HEK293 (cell line): ENCODE data around the gene TBC1D4.
A peak's percentile ranks its signal among the peaks of the same experiment; 100 is the strongest.

Experiments
- CTCF ChIA-PET: fragments of 350-600 bp; formaldehyde crosslinking; extraction: SDS; loops from one replicate; lab custom pipeline; 2021; ENCODE audit warnings: antibody characterized with exemption; lab: Yijun Ruan, JAX
- POLR2A ChIA-PET: fragments of 300-600 bp; formaldehyde crosslinking; extraction: SDS; loops from one replicate; lab custom pipeline; 2020; ENCODE audit warnings: antibody characterized with exemption, inconsistent platforms; lab: Yijun Ruan, JAX
- H3K27ac ChIP-seq: fragments of 200-500 bp; sonication (Bioruptor generic); 2 replicates; pipeline ENCODE4 v1.5.1; 2014; ENCODE audit warnings: low read depth, low read length, control low read depth, inconsistent platforms; ENCODE audit errors: extremely low read depth
- H3K36me3 ChIP-seq, 2 experiments: fragments of 200-500 bp in 1 of 2; sonication (Bioruptor generic) in 1 of 2; 1 replicate in 1 of 2; 2 replicates in 1 of 2; pipeline ENCODE4 v1.5.1; 2014 to 2017; ENCODE audit warnings: inconsistent platforms in 2 of 2, low read length in 2 of 2; ENCODE audit not compliant: control insufficient read depth in 2 of 2, insufficient read depth in 1 of 2
- H3K4me1 ChIP-seq: fragments of 200-500 bp; sonication (Bioruptor generic); 2 replicates; pipeline ENCODE4 v1.5.1; 2014; ENCODE audit warnings: mild to moderate bottlenecking, low read length, inconsistent platforms; ENCODE audit not compliant: control insufficient read depth, insufficient read depth
- H3K4me3 ChIP-seq: 2 replicates; pipeline ENCODE4 v1.5.1; 2011; ENCODE audit warnings: low read depth, mild to moderate bottlenecking, control low read depth, low read length, moderate library complexity
- H3K9me3 ChIP-seq: fragments of 200-500 bp; sonication (Bioruptor generic); 2 replicates; pipeline ENCODE4 v1.5.1; 2014; ENCODE audit warnings: low read depth, low read length, inconsistent platforms; ENCODE audit not compliant: control insufficient read depth, insufficient read depth
- AEBP2 ChIP-seq: fragments of 450-650 bp; formaldehyde crosslinking; IDR thresholded peaks from 2 replicates; pipeline ENCODE4 v1.5.1; 2016; ENCODE audit warnings: missing biosample characterization, missing genetic modification characterization, borderline replicate concordance
- ATF2 ChIP-seq: fragments of 450-650 bp; formaldehyde crosslinking; IDR thresholded peaks from 2 replicates; pipeline ENCODE4 v1.5.1; 2016; ENCODE audit warnings: missing biosample characterization, missing genetic modification characterization, low read depth
- BCL6B ChIP-seq: fragments of 450-650 bp; formaldehyde crosslinking; IDR thresholded peaks from 2 replicates; pipeline ENCODE4 v1.5.1; 2017; ENCODE audit warnings: missing biosample characterization, missing genetic modification characterization
- EGR2 ChIP-seq: fragments of 450-650 bp; formaldehyde crosslinking; IDR thresholded peaks from 2 replicates; pipeline ENCODE4 v1.5.1; 2016; ENCODE audit warnings: low read depth, missing biosample characterization, missing genetic modification characterization
- HOXD13 ChIP-seq: sonication (generic); formaldehyde crosslinking; IDR thresholded peaks from 2 replicates; pipeline ENCODE4 v1.8.0; 2022; ENCODE audit warnings: missing genetic modification reagents, borderline replicate concordance
- IKZF3 ChIP-seq: fragments of 450-650 bp; IDR thresholded peaks from 2 replicates; pipeline ENCODE4 v1.5.0; 2018; ENCODE audit warnings: missing biosample characterization, mild to moderate bottlenecking, missing genetic modification characterization, moderate library complexity
- KLF7 ChIP-seq: fragments of 450-650 bp; formaldehyde crosslinking; IDR thresholded peaks from 2 replicates; pipeline ENCODE4 v1.5.1; 2016; ENCODE audit warnings: missing biosample characterization, missing genetic modification characterization, borderline replicate concordance
- MZF1 ChIP-seq: fragments of 450-650 bp; formaldehyde crosslinking; IDR thresholded peaks from 2 replicates; pipeline ENCODE4 v1.5.1; 2017; ENCODE audit warnings: missing biosample characterization, missing genetic modification characterization, borderline replicate concordance
- PBX3 ChIP-seq: sonication (generic); formaldehyde crosslinking; IDR thresholded peaks from 2 replicates; pipeline ENCODE4 v1.8.1; 2022; ENCODE audit warnings: mild to moderate bottlenecking, moderate library complexity, missing genetic modification reagents
- PRDM1 ChIP-seq: fragments of 450-650 bp; formaldehyde crosslinking; IDR thresholded peaks from 2 replicates; pipeline ENCODE4; 2016; ENCODE audit warnings: missing biosample characterization, missing genetic modification characterization
- SALL2 ChIP-seq: fragments of 450-650 bp; formaldehyde crosslinking; IDR thresholded peaks from 2 replicates; pipeline ENCODE4 v1.5.0; 2017; ENCODE audit warnings: missing biosample characterization, mild to moderate bottlenecking, missing genetic modification characterization, borderline replicate concordance
- SCRT2 ChIP-seq: fragments of 450-650 bp; formaldehyde crosslinking; IDR thresholded peaks from 2 replicates; pipeline ENCODE4 v1.5.1; 2016; ENCODE audit warnings: missing biosample characterization, missing genetic modification characterization
- ZBTB21 ChIP-seq: fragments of 450-650 bp; formaldehyde crosslinking; IDR thresholded peaks from 2 replicates; pipeline ENCODE4 v1.5.1; 2017; ENCODE audit warnings: missing biosample characterization, missing genetic modification characterization
- ZBTB48 ChIP-seq: fragments of 450-650 bp; formaldehyde crosslinking; IDR thresholded peaks from 2 replicates; pipeline ENCODE4 v1.5.1; 2016; ENCODE audit warnings: missing biosample characterization, missing genetic modification characterization
- ZNF140 ChIP-seq: fragments of 450-650 bp; formaldehyde crosslinking; IDR thresholded peaks from 2 replicates; pipeline ENCODE4 v1.5.1; 2016; ENCODE audit warnings: missing biosample characterization, missing genetic modification characterization
- ZNF184 ChIP-seq: fragments of 450-650 bp; IDR thresholded peaks from 2 replicates; pipeline ENCODE4 v1.5.1; 2018; ENCODE audit warnings: missing biosample characterization, mild to moderate bottlenecking, missing genetic modification characterization
- ZNF513 ChIP-seq: fragments of 450-650 bp; IDR thresholded peaks from 2 replicates; pipeline ENCODE4 v1.5.1; 2018; ENCODE audit warnings: missing biosample characterization, missing genetic modification characterization
- ZNF660 ChIP-seq: fragments of 450-650 bp; IDR thresholded peaks from 2 replicates; pipeline ENCODE4 v1.5.1; 2018; ENCODE audit warnings: missing biosample characterization, mild to moderate bottlenecking, missing genetic modification characterization
- ZNF670 ChIP-seq: fragments of 450-650 bp; formaldehyde crosslinking; IDR thresholded peaks from 2 replicates; pipeline ENCODE4 v1.5.1; 2016; ENCODE audit warnings: missing biosample characterization, missing genetic modification characterization, low read depth
- ZNF707 ChIP-seq: fragments of 450-650 bp; formaldehyde crosslinking; IDR thresholded peaks from 2 replicates; pipeline ENCODE4 v1.5.1; 2016; ENCODE audit warnings: missing biosample characterization, missing genetic modification characterization
- ZNF785 ChIP-seq: fragments of 450-650 bp; formaldehyde crosslinking; IDR thresholded peaks from 2 replicates; pipeline ENCODE4 v1.5.1; 2016; ENCODE audit warnings: missing biosample characterization, missing genetic modification characterization
- ZSCAN30 ChIP-seq: fragments of 450-650 bp; IDR thresholded peaks from 2 replicates; pipeline ENCODE4 v1.5.1; 2018; ENCODE audit warnings: missing biosample characterization, mild to moderate bottlenecking, missing genetic modification characterization, moderate library complexity
- ZSCAN4 ChIP-seq: fragments of 450-650 bp; formaldehyde crosslinking; IDR thresholded peaks from 2 replicates; pipeline ENCODE4 v1.5.1; 2017; ENCODE audit warnings: missing biosample characterization, missing genetic modification characterization
- ZXDB ChIP-seq: fragments of 450-650 bp; formaldehyde crosslinking; IDR thresholded peaks from 2 replicates; pipeline ENCODE4 v1.5.1; 2016; ENCODE audit warnings: missing biosample characterization, missing genetic modification characterization

The TBC1D4 gene

GRCh38 chr13:75299913-75300862 lies 181.8 kb downstream of the TBC1D4 start:
- Histone ChIP-seq H3K36me3 (peaks cover 0 to 14% of the 10 kb centered on the region in 2 experiments; a peak in 1 of 3 replicates), H3K27ac (no peak overlapping the region), H3K9me3 (no peaks in the 10 kb centered on the region), H3K4me3 (no peak overlapping the region), H3K4me1 (no peaks in the 10 kb centered on the region)
- TF ChIP-seq SALL2 (tag by site-specific recombination) (no peak), PRDM1 (peak; percentile 54), ATF2 (tag by site-specific recombination) (no peak), KLF7 (no peak), ZNF670 (tag by site-specific recombination) (no peak)
- TF ChIP-seq, all 188 proteins: peak for 1
- POLR2A ChIA-PET: no interaction called here
- CTCF ChIA-PET: no interaction called here

- H3K27ac ChIP-seq: no peak overlapping the region
- H3K4me3 ChIP-seq: no peak overlapping the region
- no peak for TF ChIP-seq EGR2
- TF ChIP-seq IKZF3 (tag by site-specific recombination): no peak
- TF ChIP-seq ZNF184 (tag by site-specific recombination): no peak
- no peak for TF ChIP-seq ZBTB21 (tag by site-specific recombination)
- no peak for TF ChIP-seq ZSCAN4
- TF ChIP-seq SCRT2 (tag by site-specific recombination): no peak
- no peak for TF ChIP-seq BCL6B (tag by site-specific recombination)
- peaks cover 0 to 15% of the 10 kb centered on the region in 2 experiments; a peak in 1 of 3 replicates for H3K36me3 ChIP-seq
- POLR2A ChIA-PET: no interaction called here
- H3K4me1 ChIP-seq: no peaks in the 10 kb centered on the region
- H3K9me3 ChIP-seq: no peaks in the 10 kb centered on the region
- CTCF ChIA-PET: no interaction called here
Measured at GRCh38 chr13:75299246-75299645, 182.7 kb downstream of the TBC1D4 start.

GRCh38 chr13:75296641-75297040 lies 185.3 kb downstream of the TBC1D4 start:
- CTCF ChIA-PET: no interaction called here
- H3K27ac ChIP-seq: no peak overlapping the region
- H3K4me3 ChIP-seq: no peak overlapping the region
- H3K36me3 ChIP-seq: peaks cover 0 to 16% of the 10 kb centered on the region in 2 experiments; a peak in 1 of 3 replicates
- H3K4me1 ChIP-seq: no peaks in the 10 kb centered on the region
- TF ChIP-seq ZNF707 (tag by site-specific recombination) (no peak), ZNF660 (no peak), HOXD13 (CRISPR knock-in tag) (no peak), AEBP2 (tag by site-specific recombination) (no peak), ZXDB (tag by site-specific recombination) (no peak), PBX3 (CRISPR knock-in tag) (no peak), ZSCAN30 (tag by site-specific recombination) (no peak), MZF1 (tag by site-specific recombination) (no peak), ZNF785 (tag by site-specific recombination) (no peak), ZNF140 (tag by site-specific recombination) (no peak), ZNF513 (no peak), ZBTB48 (tag by site-specific recombination) (no peak)
- TF ChIP-seq, all 188 proteins: peak for 0
- no peaks in the 10 kb centered on the region for H3K9me3 ChIP-seq
- POLR2A ChIA-PET: no interaction called here
